ENCODE data around the gene APCDD1L.

The APCDD1L gene

DNA sequence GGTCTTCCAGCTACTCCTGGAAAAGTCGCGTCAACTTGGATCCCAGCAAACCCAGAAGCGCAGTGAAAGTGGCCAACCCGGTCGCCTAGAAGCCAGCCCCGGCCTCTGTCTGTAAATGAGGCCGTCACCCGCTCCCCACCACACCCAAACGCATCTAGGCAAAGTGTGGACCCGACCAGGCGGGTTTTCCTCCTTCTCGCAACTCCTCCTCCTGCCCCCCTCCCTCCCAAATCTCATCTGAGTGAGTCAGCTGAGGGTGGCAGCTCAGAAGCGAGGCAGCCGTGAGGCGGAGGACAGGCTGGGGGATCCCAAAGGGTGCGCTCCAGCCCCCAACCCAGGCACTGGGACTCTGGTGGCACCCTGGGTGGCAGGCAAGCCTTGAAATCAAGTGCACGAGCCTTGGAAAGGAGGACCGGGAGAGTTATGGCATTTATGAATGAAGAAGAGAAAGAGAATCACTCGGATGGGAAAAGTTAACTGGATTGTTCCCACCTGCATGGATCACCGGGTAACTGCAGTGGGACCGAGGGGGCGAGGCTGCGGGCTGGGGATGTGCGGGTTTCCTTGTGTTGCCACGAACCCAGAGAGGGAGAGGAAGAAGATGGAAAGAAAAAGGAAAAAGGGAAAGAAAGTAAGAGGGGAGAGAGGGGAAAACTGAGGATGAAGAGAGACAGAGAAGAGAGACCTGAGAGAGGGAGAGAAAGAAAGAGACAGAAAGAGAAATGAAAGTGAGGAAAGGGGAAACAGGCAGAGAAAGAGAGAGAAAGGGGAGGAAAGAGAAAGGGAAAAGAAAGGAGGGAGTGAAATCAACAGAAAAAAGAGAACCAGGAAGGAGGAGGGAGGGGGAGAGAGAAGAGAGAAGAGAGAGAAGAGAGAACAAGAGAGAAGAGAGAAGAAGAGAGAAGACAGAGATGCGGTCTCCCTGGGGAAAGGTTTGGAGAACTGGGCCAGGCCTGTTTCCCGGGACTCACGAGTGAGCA is at the start of gene APCDD1L:
Gene APCDD1L, minus strand, starts transcription at position 167 of the 980 bp plus-strand sequence. CDS start 692 bp downstream, outside the sequence.
- no peak for DNase-seq

DNA sequence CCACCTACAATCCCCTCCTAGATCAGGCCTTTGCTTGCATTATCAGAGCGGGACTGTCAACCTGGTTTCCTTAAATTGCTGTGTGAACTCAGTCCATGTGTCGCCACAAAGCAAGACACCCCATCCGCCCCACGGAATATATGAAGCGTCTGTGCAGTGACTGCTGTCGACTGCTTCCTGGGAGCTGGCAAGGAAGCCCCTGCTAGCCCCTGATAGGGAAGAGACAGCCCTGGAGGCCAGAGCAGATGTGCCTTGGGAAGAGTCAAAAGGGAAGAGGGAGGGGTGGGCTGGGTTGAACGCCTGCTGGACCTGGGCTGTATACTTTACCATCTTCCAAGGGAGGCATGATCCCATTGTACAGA is 44.1 kb upstream of the APCDD1L start:
- DNase-seq: no peak

DNA sequence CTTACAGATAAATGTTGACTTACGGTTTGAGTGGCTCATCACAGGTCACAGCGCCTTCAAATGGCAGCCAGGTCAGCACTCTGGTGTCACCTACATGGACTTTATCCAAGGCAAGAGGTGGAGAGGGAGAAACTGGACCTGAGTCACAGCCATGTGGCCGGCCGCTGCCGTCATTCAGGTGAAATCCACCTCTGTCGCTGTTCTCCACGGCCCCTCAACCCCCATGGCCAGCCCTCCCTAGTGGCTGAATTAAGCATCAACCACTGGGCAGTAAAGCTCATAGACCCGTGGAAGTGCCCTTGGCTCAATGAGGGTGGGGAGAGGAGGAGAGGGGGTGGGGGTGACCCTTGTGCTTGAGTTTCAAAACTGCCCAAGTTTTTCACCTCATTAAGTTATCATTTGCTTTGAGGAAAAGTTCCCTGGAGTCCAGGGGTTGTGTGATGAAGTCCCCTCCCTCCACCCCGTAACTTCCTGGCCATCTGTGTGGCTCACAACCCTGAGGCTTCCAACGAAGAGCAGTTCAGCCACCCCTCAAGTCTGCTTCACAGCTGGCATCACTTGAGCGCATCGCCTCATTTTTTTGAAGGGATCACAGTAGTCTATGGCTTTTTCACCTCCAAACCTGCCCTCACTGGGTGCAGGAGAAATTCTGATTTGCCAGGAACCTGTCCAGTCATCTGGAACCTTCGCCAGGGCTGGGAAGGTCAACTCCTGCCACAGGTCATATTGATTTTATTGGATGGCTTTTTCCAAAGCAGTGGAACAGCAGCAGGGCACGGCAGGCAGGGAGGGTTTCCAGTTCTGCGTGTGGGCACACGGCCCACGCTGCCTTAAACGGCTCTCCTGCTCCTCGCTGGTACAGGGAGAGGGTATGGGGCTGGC is 43.5 kb upstream of the APCDD1L start:
- no peak for DNase-seq

DNA sequence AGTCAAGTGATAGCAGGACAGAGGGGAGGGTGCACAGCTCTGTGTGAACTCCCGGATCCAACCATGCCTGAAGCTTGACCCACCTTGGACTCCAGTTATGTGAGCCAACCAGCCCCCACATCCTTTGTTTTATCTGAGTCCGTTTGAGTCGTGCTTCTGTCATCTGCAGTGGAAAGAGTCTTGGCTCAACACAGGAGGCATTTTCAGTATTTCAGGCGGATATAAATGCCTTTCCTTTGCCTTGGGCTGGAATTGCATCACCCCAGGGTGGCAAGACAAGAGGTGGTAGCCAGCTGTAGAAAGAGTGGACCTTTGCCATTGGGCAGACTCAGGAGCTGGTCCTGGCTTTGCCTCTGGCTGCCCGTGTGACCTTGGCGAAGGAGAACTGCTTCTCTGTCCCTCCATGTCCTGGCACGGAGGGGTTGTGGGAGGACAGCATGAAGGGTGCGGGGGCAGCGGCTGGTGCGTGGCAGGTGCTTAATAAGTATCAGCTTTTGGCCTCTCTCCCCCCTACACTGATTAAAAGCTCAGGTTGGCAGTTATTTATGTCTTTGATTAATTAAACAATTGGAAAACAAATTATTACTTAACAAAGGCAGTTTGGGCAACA is 42.6 kb upstream of the APCDD1L start:
- DNase-seq: no peak

DNA sequence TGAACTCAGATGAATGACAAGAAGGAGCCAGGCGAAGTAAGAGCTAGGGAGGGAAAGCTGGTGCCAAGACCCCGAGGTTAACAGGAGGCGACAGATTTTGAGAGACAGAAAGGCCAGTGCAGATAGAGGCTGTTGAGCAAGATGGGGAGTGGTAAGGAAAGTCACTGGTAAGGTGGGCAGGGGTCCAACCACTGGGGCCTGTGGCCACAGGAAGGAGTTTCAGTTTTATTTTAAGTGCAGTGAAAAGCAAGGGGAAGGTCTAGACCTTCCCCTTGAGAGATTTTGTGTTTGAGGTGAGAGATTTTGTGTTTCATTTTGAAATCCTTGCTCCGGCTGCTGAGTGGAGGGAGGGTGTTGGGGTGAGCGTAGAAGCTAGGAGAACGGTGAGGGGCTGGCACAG is 41.8 kb upstream of the APCDD1L start:
- DNase-seq: no peak

DNA sequence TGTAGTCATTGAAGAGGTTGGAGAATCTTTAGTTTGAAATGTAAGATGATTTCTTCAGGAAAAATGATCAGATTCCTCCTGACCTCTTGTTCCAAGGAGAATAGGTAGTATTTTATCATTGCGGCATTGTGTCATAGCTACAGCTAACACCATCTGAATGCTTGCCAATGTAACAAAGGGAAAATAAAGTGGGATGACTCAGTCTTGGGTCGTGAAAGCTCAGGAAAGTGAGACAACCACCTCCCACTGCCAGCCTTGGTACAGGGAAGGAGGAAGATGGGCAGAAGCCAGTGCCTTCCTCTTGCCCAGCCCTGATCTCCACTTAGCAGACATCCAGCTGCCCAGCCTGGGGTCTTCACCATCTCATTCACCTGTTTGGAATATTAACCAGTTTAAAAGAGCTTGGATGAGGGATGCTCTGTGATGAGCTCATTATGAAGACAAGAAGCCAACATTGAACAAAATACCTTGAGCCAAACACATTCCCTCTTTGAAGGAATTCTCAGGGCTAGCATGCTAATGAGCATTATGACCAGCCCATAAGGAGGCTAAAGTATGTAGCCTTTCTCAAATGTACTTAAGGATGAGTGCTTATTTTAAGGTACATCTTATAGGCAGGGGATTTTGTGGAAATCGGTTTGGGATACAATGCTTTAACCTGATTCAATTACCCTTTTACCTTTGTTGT is 40.0 kb upstream of the APCDD1L start:
- DNase-seq: no peak

DNA sequence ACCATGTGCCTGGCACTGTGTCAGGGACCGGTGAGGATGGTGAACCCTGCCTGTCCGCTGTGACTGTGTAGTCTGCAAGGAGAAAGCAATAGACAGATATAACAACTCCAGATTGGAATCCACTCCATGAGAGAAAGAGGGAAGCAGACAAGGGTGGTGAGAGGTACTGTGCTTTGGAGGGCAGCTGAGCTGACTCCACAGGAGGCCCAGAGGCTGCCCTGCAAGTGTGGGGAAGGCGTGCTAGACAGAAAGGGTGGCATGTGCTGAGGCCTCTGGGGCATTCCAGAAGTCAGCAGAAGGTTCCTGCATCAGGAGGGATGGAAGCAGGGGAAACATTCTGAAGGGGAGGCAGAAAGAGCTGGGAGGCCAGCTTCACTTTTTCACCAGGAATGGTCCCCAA is 39.3 kb upstream of the APCDD1L start:
- no peak for DNase-seq

DNA sequence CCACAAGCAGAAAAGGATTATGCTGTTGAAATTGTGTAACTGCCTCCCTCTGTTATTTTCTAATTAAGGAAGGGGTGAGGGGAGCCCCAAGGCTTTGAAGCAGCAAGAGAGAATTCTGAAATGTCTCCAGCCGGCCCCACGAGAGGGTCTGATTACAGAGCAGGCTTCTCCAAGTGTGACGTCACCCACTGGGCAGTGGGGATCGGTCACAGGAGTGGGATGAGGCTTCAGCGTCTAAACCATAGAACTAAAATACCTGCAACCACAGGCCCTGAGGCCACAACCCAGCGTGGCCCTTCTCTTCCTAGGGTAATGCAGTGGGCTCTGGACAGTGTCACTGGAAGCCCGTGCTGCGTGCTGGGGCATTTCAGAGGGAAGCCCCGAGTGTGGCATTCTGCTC is 38.6 kb upstream of the APCDD1L start:
- no peak for DNase-seq

DNA sequence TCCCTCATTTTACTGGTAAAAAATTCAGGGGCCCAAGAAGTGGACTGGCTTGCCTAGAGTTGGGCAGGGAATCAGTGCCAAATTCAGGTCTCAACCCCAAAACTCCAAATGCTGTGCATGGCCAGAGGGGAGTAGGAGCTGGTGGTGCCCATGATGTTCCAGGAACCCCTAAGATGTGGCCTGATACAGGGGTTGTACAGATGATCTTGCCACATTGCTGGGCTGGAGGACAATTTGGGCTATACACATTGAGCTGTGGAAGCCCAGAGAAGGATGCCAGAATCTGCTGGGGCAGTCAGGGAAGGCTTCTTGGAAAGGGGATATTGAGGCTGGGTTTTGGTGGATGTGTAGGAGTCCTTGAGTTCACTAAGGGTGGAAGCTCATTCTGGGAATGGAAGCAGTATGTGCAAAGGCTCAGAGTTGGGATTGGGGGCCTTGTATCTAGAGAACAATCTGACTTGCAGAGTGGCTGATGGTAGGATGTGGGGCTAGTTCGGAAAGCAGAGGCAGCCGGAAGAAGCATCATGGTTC is 38.0 kb upstream of the APCDD1L start:
- no peak for DNase-seq

DNA sequence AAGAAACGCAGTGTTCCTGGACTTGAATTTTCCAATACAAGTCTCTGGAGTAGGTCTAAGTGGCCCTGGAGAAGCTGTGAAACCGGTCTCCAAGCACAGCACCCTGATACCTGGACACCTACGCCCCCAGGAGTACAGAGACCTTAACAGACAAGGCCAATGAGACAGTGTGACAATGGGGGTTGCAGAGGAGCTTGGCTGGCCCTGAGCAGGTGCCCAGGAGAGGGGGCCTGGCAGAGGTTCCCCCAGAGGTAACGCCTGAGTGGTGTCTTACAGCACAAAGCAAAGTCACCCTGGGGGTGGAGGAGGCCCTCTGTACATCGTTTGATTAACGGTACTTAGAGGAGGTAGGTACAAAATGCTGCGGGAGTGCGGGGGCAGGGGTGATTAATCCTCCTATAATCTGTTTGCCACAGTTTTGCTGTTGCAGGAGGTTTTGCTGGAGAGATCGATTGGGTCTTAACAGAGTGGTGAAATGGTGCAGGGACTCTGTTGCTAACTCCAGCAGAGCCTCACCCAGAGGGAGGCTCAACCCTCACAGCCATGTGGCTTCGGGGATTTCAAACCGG is 37.3 kb upstream of the APCDD1L start:
- DNase-seq: no peak

DNA sequence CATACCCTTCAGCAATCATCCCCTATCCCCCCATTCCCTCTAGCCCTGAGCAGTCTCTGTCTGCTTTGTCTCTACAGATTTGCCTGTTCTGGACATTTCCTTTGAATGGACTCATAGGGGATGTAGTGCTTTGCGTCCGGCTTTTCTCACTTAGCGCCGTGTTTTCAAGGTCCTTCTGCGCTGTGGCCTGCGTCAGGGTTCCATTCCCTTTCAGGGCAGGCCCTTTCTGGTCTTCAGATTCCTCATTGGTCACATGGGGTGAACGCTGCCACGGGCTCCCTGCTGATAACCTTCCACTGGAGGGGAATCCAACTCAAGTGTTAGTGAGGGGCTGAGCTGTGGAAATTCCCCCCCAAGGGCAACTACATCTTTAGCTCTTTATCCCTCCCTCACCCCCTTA is 36.4 kb upstream of the APCDD1L start:
- no peak for DNase-seq

DNA sequence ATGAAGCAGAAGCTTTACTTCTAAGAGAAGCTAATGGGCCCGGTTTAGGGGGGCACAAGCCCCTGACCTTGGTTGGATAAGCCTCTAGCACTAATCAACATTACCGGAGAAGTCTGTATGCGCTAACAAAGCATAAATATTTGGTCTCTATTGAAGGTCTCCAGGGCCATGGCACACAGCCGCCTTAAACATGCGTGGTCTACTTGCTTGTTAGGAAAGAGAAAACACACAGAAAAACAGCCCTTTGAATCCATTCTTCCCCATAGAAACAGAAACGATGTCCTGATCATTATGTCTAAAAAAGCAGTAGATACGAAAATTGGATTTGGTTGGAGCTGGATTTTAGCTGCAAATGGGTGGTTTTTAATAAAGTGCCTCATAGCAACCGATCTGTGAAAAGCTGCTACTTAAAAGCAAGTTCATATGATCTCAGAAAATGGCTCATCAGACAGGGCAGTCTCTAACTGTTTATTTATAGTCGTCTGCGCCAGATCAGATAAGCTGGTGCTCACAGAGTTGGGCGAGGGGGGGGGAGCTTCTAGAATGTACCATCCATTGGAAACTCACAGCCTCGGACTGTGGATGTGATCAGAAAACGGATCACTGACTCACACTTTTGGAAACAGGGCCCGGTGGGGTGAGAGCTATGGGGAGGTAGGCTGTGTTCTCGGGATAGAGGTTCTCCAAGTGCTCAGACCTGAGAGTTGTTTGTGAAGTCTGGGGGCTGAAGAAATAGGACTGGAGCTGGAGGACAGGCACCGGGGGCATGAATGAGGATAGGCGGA is 35.3 kb upstream of the APCDD1L start:
- no peak for DNase-seq

DNA sequence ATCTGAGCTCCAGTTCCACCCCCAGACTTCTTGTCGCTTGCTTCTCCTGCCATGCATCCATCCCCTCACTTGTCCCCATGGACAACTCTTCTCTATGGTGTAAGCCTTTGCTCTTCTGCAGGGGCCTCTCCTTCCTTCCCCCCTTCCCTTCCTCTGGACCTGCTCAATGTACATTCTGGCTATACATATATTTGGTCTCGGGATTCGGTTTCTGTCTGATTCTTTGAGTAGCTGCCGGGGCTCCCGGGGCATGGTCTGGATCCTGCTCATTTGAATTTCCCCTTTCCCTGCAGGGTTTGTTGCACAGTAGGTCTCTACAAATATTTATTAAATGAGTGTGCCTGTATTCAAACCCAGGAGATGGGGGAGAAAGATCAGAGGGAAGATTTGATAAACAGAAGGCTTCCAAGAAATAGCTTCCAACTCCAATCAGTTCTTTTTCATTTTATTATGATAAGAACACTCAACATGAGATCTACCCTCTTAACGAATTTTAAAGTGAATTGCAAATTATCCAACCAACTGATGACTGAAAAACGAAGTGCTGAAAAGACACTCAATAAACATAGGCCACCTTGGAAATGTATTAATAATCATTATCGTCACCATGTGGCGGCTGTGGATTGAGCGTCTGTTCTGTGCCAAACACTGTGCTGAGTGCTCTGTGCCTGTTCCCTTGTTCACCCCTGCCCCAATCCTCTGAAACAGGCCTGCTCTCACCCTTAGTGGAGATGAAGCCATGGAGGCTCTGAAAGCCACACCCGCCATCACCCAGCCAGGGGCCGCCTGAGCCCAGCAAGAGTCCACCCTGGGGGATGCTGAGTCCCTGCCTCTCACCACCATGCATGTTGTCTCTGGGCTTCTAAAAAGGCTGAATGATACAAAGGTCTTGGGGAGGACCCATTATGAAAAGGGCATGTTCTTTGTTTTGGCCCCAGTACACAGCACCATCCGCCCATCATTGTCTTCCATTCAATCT is 34.3 kb upstream of the APCDD1L start:
- DNase-seq: no peak

DNA sequence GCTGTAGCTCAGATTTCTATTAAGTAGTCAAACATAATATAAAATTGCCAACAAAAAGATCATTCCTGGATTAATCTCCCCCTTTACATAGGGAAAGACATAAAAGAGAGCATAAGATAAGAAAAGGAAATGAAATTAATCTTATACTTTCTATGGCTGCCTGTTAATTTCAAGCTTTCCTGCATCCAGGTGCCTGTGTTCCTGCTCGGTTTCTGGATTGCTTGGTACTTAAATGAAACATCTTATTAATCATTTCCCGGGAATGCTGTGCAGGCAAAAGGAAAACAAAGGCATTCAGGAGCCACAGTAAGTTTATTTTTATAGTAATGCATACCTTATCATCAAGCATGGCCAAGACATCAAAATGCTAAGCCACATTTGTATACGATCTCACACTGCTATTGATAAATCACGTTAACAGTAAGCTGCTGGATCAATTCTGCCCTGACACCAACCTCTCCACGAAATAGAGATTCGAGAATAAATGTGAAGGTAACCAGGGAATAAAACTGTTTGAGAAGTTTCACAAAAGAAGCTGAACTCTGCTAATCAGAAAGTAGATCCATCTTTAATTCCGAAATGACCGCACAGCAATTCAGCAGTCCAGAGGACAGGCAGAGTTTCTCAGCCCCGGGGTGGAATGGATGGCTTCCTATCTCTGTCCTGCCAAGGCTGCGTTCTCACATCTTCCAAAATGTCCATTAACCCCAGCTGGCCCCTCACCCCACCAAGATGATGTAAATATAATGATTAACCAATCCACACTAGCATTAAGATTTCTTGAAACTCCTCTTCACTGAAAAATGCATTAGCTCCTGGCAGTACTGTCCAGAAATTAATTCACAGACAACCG is 32.6 kb upstream of the APCDD1L start:
- DNase-seq: no peak

DNA sequence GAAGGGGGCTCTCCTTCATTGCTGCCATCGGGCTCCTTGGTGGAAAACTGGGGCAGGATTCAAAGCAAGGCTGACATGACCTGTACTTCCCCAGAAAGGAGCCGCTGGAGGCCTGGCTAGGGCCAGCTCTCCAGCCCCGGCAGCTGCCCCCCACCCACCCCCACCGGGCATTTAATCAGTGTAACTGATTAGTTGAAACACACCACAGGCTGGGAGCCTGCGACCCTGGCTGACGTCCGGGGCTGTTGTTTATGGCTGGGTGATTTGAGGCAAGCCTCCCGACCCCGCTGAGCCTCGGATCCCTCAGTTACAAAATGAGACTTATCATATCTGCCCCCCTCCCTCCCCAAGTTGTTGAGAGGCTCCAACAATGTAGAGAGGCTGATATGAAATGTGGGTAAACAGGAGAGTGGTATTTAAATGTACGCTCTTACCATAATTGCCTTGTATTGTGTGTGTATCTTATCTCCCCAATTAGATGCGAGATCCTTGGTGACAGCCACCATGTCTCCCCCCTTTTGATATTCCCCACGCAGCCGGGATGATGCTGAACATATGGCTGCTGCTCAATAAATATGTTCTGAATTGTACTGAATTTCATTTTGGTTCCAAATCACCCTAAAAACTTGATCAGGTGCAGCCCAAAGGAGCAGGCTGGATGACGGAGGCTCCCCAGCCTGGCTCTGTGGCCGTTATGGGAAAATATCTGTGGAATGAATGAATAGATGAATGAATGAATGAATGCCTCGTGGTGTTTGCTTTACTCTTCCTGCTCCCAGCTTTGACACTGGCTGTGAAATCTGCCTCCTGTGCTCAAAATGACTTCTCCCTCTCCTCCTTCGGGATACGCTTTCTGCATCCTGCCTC is 31.8 kb upstream of the APCDD1L start:
- DNase-seq: no peak

DNA sequence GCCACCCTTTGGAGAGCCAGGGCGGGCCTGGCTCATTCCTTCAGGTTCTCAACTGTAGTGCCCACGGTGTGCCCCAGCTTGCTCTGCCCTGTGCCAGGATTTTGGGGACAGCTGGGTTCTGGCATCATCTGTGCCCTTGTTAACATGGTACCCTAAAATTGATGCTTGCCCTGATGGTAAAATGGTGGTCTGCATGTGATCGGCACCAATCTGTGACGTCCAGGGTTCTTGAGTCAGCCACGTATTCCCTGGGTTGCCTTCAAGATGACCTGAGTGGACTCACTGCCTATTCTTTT is 31.2 kb upstream of the APCDD1L start:
- DNase-seq: no peak

DNA sequence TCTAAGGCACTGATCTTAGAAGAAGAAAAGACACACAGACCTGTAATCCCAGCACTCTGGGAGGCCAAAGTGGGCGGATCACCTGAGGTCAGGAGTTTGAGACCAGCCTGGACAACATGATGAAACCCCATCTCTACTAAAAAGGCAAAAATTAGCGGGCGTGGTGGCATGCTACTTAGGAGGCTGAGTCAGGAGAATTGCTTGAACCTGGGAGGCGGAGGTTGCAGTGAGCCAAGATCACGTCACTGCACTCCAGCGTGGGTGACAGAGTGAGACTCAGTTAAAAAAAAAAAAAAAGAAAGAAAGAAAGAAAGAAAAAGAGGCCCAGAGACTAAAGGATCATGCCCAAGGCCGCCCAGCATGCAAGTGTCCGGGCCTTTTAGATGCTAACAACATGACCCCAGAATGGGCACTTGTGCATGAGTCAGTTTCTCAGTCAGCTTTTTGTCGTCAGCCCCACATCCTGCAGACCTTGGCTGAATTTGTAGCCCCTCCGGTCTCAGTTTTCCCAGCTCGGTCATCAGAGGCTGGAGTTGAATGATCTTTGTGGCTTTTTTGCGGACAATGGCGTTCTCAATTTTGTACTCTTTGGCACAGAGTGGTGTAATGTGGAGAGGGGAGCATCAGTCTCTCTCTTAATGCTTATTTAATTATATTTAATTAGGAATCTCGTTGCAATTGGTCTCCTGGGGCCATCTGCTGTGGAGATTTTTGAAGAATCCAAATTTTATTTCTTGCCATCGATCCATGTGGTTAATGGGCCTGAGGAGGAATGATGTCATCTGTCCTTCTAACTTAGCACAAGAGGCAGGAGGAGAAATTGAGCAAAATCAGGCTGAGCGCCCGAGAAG is 30.6 kb upstream of the APCDD1L start:
- no peak for DNase-seq

Measured in activated T-cell treated with anti-CD3 and anti-CD28 coated beads, Interleukin-2, amount 50 U/mL, for 48 hours (primary cell).